Caco-2 (cell line): Measurements from ENCODE around the gene BRD4. TPM values are rescaled to one million over a fixed set of nuclear protein-coding genes. Genes with fewer than 3 reads are reported as not detected.

Experiments
- BruUV-seq: library from RNA; stranded (reverse); fragments of 400-500 nt; replicated peaks from 2 replicates; lab custom pipeline; 2021; lab: Mats Ljungman, UMichigan
- CTCF ChIA-PET: fragments of 300-600 bp; sonication (Branson Sonifier 250); formaldehyde crosslinking; loops from one replicate; lab custom pipeline; 2022; ENCODE audit warnings: antibody characterized with exemption; lab: Charles Lee
- POLR2A ChIA-PET: fragments of 300-600 bp; sonication (Branson Sonifier 250); formaldehyde crosslinking; loops from one replicate; lab custom pipeline; 2022; ENCODE audit warnings: antibody characterized with exemption; lab: Charles Lee
- DNase-seq, 2 experiments: peaks; one replicate each; pipeline versions ENCODE4 v3.0.0 to v3.0.0-alpha.2; 2020 to 2022
- H3K27me3 ChIP-seq: replicated peaks from 2 replicates; pipeline ENCODE4 v1.6.0; 2011; ENCODE audit warnings: low read length; ENCODE audit not compliant: control insufficient read depth, insufficient read depth
- H3K36me3 ChIP-seq: 2 replicates; pipeline ENCODE4 v1.5.1; 2011; ENCODE audit warnings: low read length; ENCODE audit not compliant: control insufficient read depth, insufficient read depth
- H3K4me1 ChIP-seq: fragments of 250-450 bp; sonication (Bioruptor Pico); 2 replicates; pipeline ENCODE4 v1.5.1; 2020; ENCODE audit warnings: mild to moderate bottlenecking
- H3K4me3 ChIP-seq: 2 replicates; pipeline ENCODE4 v1.5.1; 2011; ENCODE audit warnings: low read depth, mild to moderate bottlenecking, control low read depth, low read length
- H3K9me3 ChIP-seq: fragments of 250-450 bp; sonication (Bioruptor Pico); 2 replicates; pipeline ENCODE4 v1.5.1; 2020; ENCODE audit warnings: mild to moderate bottlenecking, moderate library complexity
- H3K27ac Mint-ChIP-seq: one replicate; pipeline ENCODE4 v1.8.0; 2022; ENCODE audit warnings: mixed read lengths; ENCODE audit not compliant: unreplicated experiment
- H3K27me3 Mint-ChIP-seq: one replicate; pipeline ENCODE4 v1.8.0; 2022; ENCODE audit warnings: mixed read lengths; ENCODE audit not compliant: insufficient read depth, unreplicated experiment
- H3K36me3 Mint-ChIP-seq: one replicate; pipeline ENCODE4 v1.8.0; 2022; ENCODE audit warnings: mild to moderate bottlenecking, mixed read lengths; ENCODE audit not compliant: insufficient read depth, unreplicated experiment
- H3K4me1 Mint-ChIP-seq: one replicate; pipeline ENCODE4 v1.8.0; 2022; ENCODE audit warnings: low read depth, mixed read lengths; ENCODE audit not compliant: unreplicated experiment
- H3K4me3 Mint-ChIP-seq: one replicate; pipeline ENCODE4 v1.8.0; 2022; ENCODE audit warnings: mild to moderate bottlenecking, moderate library complexity, mixed read lengths; ENCODE audit not compliant: unreplicated experiment
- H3K9me3 Mint-ChIP-seq: one replicate; pipeline ENCODE4 v1.8.0; 2022; ENCODE audit warnings: mixed read lengths; ENCODE audit not compliant: unreplicated experiment
- CTCF ChIP-seq, 2 experiments: fragments of 200-600 bp in 1 of 2; IDR thresholded peaks; 1 replicate in 1 of 2; 2 replicates in 1 of 2; pipeline versions ENCODE4 v1.5.1 to v1.8.0; 2011 to 2022; ENCODE audit warnings: antibody characterized with exemption in 1 of 2, control low read depth in 1 of 2, inconsistent platforms in 1 of 2, low read depth in 1 of 2, low read length in 1 of 2, mild to moderate bottlenecking in 1 of 2, moderate library complexity in 1 of 2; ENCODE audit not compliant: insufficient read depth in 1 of 2, severe bottlenecking in 1 of 2, unreplicated experiment in 1 of 2
- intact Hi-C: fragments of 100-400 bp; cut with micrococcal nuclease; formaldehyde crosslinking; loops from one replicate; pipeline ENCODE4 v1.10.0; 2022; ENCODE audit not compliant: unreplicated experiment
- total RNA-seq: library from RNA; stranded (reverse); gene quantifications from 2 replicates; pipeline ENCODE4 v1.2.3, GENCODE V29; 2022

The BRD4 gene
- total RNA-seq, 1 experiment from 2014 or later: 170 TPM

- DNase-seq: no peak
- BruUV-seq: no TSS peak
- intact Hi-C loops: no loop called here
- no peak for TF ChIP-seq CTCF (IDR thresholded peaks at IDR 0.05; ENCODE audit: insufficient read depth in 1 of 2, low read depth in 1 of 2, low read length in 1 of 2, severe bottlenecking in 1 of 2, unreplicated experiment in 1 of 2)
- CTCF ChIA-PET: no interaction called here
- Mint-ChIP-seq H3K4me3 (no peak overlapping the region), H3K27me3 (no peaks in the 10 kb centered on the region), H3K27ac (no peak overlapping the region), H3K9me3 (no peaks in the 10 kb centered on the region), H3K4me1 (no peaks in the 10 kb centered on the region), H3K36me3 (peaks cover 91% of the 10 kb centered on the region)
- Histone ChIP-seq H3K36me3 (peaks cover 1% of the 10 kb centered on the region), H3K9me3 (no peaks in the 10 kb centered on the region), H3K27me3 (no peaks in the 10 kb centered on the region), H3K4me1 (no peaks in the 10 kb centered on the region), H3K4me3 (no peak overlapping the region)
- POLR2A ChIA-PET: interaction anchor here (0.6 kb wide), 1 partner anchor 60 kb away, joined by 3 read pairs; no protein-coding TSS in a partner anchor
These were observed 26.6 kb upstream of the BRD4 start for GRCh38 chr19:15358918-15359317.

GRCh38 chr19:15357906-15358305, 25.6 kb upstream of the BRD4 start:
- H3K36me3 Mint-ChIP-seq: peaks cover 95% of the 10 kb centered on the region
- no TSS peak for BruUV-seq
- no peak for TF ChIP-seq CTCF (IDR thresholded peaks at IDR 0.05; ENCODE audit: insufficient read depth in 1 of 2, low read depth in 1 of 2, low read length in 1 of 2, severe bottlenecking in 1 of 2, unreplicated experiment in 1 of 2)
- H3K9me3 Mint-ChIP-seq: no peaks in the 10 kb centered on the region
- intact Hi-C loops: no loop called here
- POLR2A ChIA-PET: no interaction called here
- no peaks in the 10 kb centered on the region for H3K4me1 ChIP-seq
- peaks cover 1% of the 10 kb centered on the region for H3K36me3 ChIP-seq
- no peak overlapping the region for H3K4me3 ChIP-seq
- no peaks in the 10 kb centered on the region for H3K9me3 ChIP-seq
- H3K27me3 ChIP-seq: no peaks in the 10 kb centered on the region
- H3K4me1 Mint-ChIP-seq: no peaks in the 10 kb centered on the region
- H3K27me3 Mint-ChIP-seq: no peaks in the 10 kb centered on the region
- CTCF ChIA-PET: interaction anchor here (0.6 kb wide), 1 partner anchor 369 kb away, joined by 4 read pairs; no protein-coding TSS in a partner anchor
- H3K4me3 Mint-ChIP-seq: no peak overlapping the region
- H3K27ac Mint-ChIP-seq: no peak overlapping the region
- no peak for DNase-seq

GRCh38 chr19:15354566-15355296, 22.4 kb upstream of the BRD4 start:
- POLR2A ChIA-PET: no interaction called here
- H3K36me3 ChIP-seq: peaks cover 1% of the 10 kb centered on the region; the same call in 1 of the 2 replicates
- H3K36me3 Mint-ChIP-seq: peaks cover 76% of the 10 kb centered on the region
- TSS peak; percentile 22 for BruUV-seq
- H3K27ac Mint-ChIP-seq: no peak overlapping the region
- H3K9me3 ChIP-seq: no peaks in the 10 kb centered on the region
- intact Hi-C loops: no loop called here
- no peaks in the 10 kb centered on the region for H3K27me3 Mint-ChIP-seq
- H3K4me3 Mint-ChIP-seq: no peak overlapping the region
- no peaks in the 10 kb centered on the region for H3K4me1 Mint-ChIP-seq
- no peaks in the 10 kb centered on the region for H3K9me3 Mint-ChIP-seq
- H3K4me3 ChIP-seq: no peak overlapping the region
- H3K4me1 ChIP-seq: no peaks in the 10 kb centered on the region
- no peak for DNase-seq
- CTCF ChIA-PET: interaction anchor here (0.7 kb wide), 1 partner anchor 196 kb away, joined by 3 read pairs; no protein-coding TSS in a partner anchor
- TF ChIP-seq CTCF (IDR thresholded peaks at IDR 0.05; ENCODE audit: insufficient read depth in 1 of 2, low read depth in 1 of 2, low read length in 1 of 2, severe bottlenecking in 1 of 2, unreplicated experiment in 1 of 2): no peak
- no peaks in the 10 kb centered on the region for H3K27me3 ChIP-seq
